Spleen (tissue), 11 donors: Measurements from ENCODE around the gene CEP97. TPM values are rescaled to one million over a fixed set of nuclear protein-coding genes. Genes with fewer than 3 reads are reported as not detected.

ENCODE experiments used
- DNase-seq: peaks from one replicate; pipeline ENCODE4 v3.0.0-alpha.2; 2020
- H3K27ac ChIP-seq, 8 donors: fragments of 200-600 bp; sonication (generic) in 7 of 8; 1 replicate in 4 of 8; 2 replicates in 4 of 8; pipeline versions ENCODE4 v1.5.0 to v1.8.0; 2016 to 2021; ENCODE audit warnings: inconsistent platforms in 4 of 8, mild to moderate bottlenecking in 4 of 8, moderate library complexity in 1 of 8
- H3K27me3 ChIP-seq, 7 donors: fragments of 200-600 bp; sonication (generic) in 6 of 7; replicated peaks in 1 of 7; 1 replicate in 4 of 7; 2 replicates in 3 of 7; pipeline versions ENCODE4 v1.5.0 to v1.8.0; 2016 to 2021; ENCODE audit warnings: inconsistent platforms in 3 of 7, mild to moderate bottlenecking in 1 of 7
- H3K36me3 ChIP-seq, 6 donors: fragments of 200-600 bp; sonication (generic) in 5 of 6; 1 replicate in 4 of 6; 2 replicates in 2 of 6; pipeline versions ENCODE4 v1.5.0 to v1.8.0; 2016 to 2021; ENCODE audit warnings: inconsistent platforms in 2 of 6
- H3K4me1 ChIP-seq, 6 donors: fragments of 200-600 bp; sonication (generic) in 5 of 6; 1 replicate in 3 of 6; 2 replicates in 3 of 6; pipeline versions ENCODE4 v1.5.0 to v1.8.0; 2016 to 2021; ENCODE audit warnings: inconsistent platforms in 3 of 6
- H3K4me3 ChIP-seq, 8 donors: fragments of 200-600 bp; sonication (generic) in 7 of 8; 1 replicate in 4 of 8; 2 replicates in 4 of 8; pipeline versions ENCODE4 v1.5.0 to v1.8.0; 2016 to 2021; ENCODE audit warnings: inconsistent platforms in 4 of 8, mild to moderate bottlenecking in 4 of 8, moderate library complexity in 2 of 8
- H3K9me3 ChIP-seq, 8 donors: fragments of 200-600 bp; sonication (generic) in 7 of 8; 1 replicate in 4 of 8; 2 replicates in 4 of 8; pipeline versions ENCODE4 v1.5.0 to v1.8.0; 2016 to 2021; ENCODE audit warnings: inconsistent platforms in 4 of 8
- CTCF ChIP-seq, 11 experiments: fragments of 200-600 bp in 7 of 11; fragments of 450-650 bp in 4 of 11; sonication (generic) in 4 of 11; IDR thresholded peaks in 8 of 11; conservative IDR thresholded peaks in 3 of 11; 1 replicate in 7 of 11; 2 replicates in 4 of 11; pipeline versions ENCODE4 v1.4.0 to v1.8.0; 2016 to 2021; ENCODE audit warnings: antibody characterized with exemption in 11 of 11, inconsistent platforms in 4 of 11, mild to moderate bottlenecking in 1 of 11
- POLR2A ChIP-seq, 3 donors: fragments of 450-650 bp; IDR thresholded peaks; one replicate each; pipeline ENCODE4 v1.5.1; 2017; ENCODE audit warnings: antibody characterized with exemption in 3 of 3, mild to moderate bottlenecking in 1 of 3
- POLR2AphosphoS5 ChIP-seq, 3 donors: sonication (generic); formaldehyde crosslinking; IDR thresholded peaks; one replicate each; pipeline ENCODE4 v1.5.1; 2017; ENCODE audit warnings: antibody characterized with exemption in 3 of 3
- WGBS, 5 donors: extraction: QIAGEN DNeasy Blood & Tissue Kit in 3 of 5; methylation state at CpG; one replicate each; pipeline versions ENCODE4 v1.1.5 to v1.1.7; 2013 to 2018; 5-methylcytosine and 5-hydroxymethylcytosine counted together
- intact Hi-C: fragments of 100-400 bp; cut with DNase I; formaldehyde crosslinking; loops from one replicate; pipeline ENCODE4 v1.15.0; 2023; ENCODE audit warnings: low total_unique reads
- polyA plus RNA-seq, 3 donors: library from polyadenylated mRNA; stranded (reverse); fragments of 200-250 nt; gene quantifications; one replicate each; pipeline ENCODE4 v1.2.1, GENCODE V29; 2013
- total RNA-seq, 7 donors: library from RNA; depleted of rRNA in 3 of 7; stranded (reverse); fragments of >200 nt in 3 of 7; fragmentation: NEBNext Ultra II Directional in 4 of 7; extraction: Animal tissue kit (Norgen Biotek cat#: 25700) in 4 of 7; gene quantifications; one replicate each; pipeline versions ENCODE4 v1.1.0 to v1.2.1, GENCODE V29; 2016 to 2021
- donor health status: healthy with polysubstance abuse.
- donor health status: DM: no; HTN: no; CAD: no; lungs with moderate emphysema.
- donor health status: DM: no; HTN: no; CAD: no.
- donor health status: Bipolar disorder and iron deficiency.
- donor health status: healthy.
- donor health status: DM: no; HTN: no; CAD: no.
- donor health status: DM: yes; HTN: yes; CAD: no.

Gene CEP97
- total and polyA plus RNA-seq, 10 donors = 1.00 to 18.2 (median 9.3) TPM

- no peak overlapping the region for H3K4me3 ChIP-seq
- H3K36me3 ChIP-seq = peaks cover 0 to 19% (median 5%) of the 10 kb centered on the region in 6 donors
- no peaks in the 10 kb centered on the region for H3K9me3 ChIP-seq
- TF ChIP-seq POLR2AphosphoS5 (IDR thresholded peaks at IDR 0.05) = no peak
- no peak for TF ChIP-seq CTCF (IDR thresholded peaks at IDR 0.05 in 8 of 11, conservative IDR thresholded peaks at IDR 0.05 in 3 of 11)
- no peak for TF ChIP-seq POLR2A (IDR thresholded peaks at IDR 0.05)
- H3K27ac ChIP-seq = no peak overlapping the region
- no peak for DNase-seq
- H3K4me1 ChIP-seq = peaks cover 9 to 76% (median 29%) of the 10 kb centered on the region in 6 donors
- intact Hi-C loops = no loop called here
- H3K27me3 ChIP-seq = no peaks in the 10 kb centered on the region
These were observed 88.5 kb downstream of the CEP97 start for GRCh38 chr3:101812895-101813294.

- intact Hi-C loops = no loop called here
- Histone ChIP-seq H3K4me3 (no peak overlapping the region), H3K9me3 (no peaks in the 10 kb centered on the region), H3K27ac (no peak overlapping the region), H3K4me1 (peaks cover 9 to 81% (median 31%) of the 10 kb centered on the region in 6 donors), H3K36me3 (peaks cover 0 to 15% (median 5%) of the 10 kb centered on the region in 6 donors), H3K27me3 (no peaks in the 10 kb centered on the region)
- no peak for DNase-seq
- WGBS, 5 donors = 73 to 85% (median 81%) methylated on average over 7 of the region's 7 CpGs
- TF ChIP-seq POLR2AphosphoS5 (IDR thresholded peaks at IDR 0.05) (no peak), CTCF (IDR thresholded peaks at IDR 0.05 in 8 of 11, conservative IDR thresholded peaks at IDR 0.05 in 3 of 11) (peak in 9 of 11 experiments; percentile 30 to 66 (median 57)), POLR2A (IDR thresholded peaks at IDR 0.05) (no peak)
These were observed 89.5 kb downstream of the CEP97 start for GRCh38 chr3:101813817-101814440.

- Histone ChIP-seq H3K36me3 (peaks cover 0 to 15% (median 5%) of the 10 kb centered on the region in 6 donors), H3K4me3 (no peak overlapping the region), H3K27me3 (no peaks in the 10 kb centered on the region), H3K27ac (no peak overlapping the region), H3K9me3 (no peaks in the 10 kb centered on the region), H3K4me1 (peaks cover 3 to 81% (median 24%) of the 10 kb centered on the region in 6 donors)
- TF ChIP-seq POLR2AphosphoS5 (IDR thresholded peaks at IDR 0.05) = no peak
- TF ChIP-seq CTCF (IDR thresholded peaks at IDR 0.05 in 8 of 11, conservative IDR thresholded peaks at IDR 0.05 in 3 of 11) = no peak
- TF ChIP-seq POLR2A (IDR thresholded peaks at IDR 0.05) = no peak
- no peak for DNase-seq
- intact Hi-C loops = no loop called here
- WGBS, 5 donors = 66 to 71% (median 67%) methylated on average over 3 of the region's 3 CpGs
These were observed 90.4 kb downstream of the CEP97 start for GRCh38 chr3:101814835-101815234.

- peak overlapping the region in 3 of 8 donors; percentile 49 to 71 (median 61) for H3K27ac ChIP-seq
- no peak for DNase-seq
- H3K4me3 ChIP-seq = no peak overlapping the region
- H3K36me3 ChIP-seq = peaks cover 0 to 22% (median 9%) of the 10 kb centered on the region in 6 donors
- H3K4me1 ChIP-seq = peaks cover 2 to 74% (median 22%) of the 10 kb centered on the region in 6 donors
- WGBS, 5 donors = 76 to 92% (median 82%) methylated on average over 4 of the region's 4 CpGs
- no peaks in the 10 kb centered on the region for H3K27me3 ChIP-seq
- intact Hi-C loops = no loop called here
- H3K9me3 ChIP-seq = no peaks in the 10 kb centered on the region
- TF ChIP-seq CTCF (IDR thresholded peaks at IDR 0.05 in 8 of 11, conservative IDR thresholded peaks at IDR 0.05 in 3 of 11) = no peak
- TF ChIP-seq POLR2A (IDR thresholded peaks at IDR 0.05) = no peak
- no peak for TF ChIP-seq POLR2AphosphoS5 (IDR thresholded peaks at IDR 0.05)
These were observed 92.1 kb downstream of the CEP97 start for GRCh38 chr3:101816215-101817149.
